HepG2 (cell line): ENCODE data around the gene STAP1.

ENCODE experiments used
- RNF2 ChIP-seq: fragments of 450-650 bp; conservative IDR thresholded peaks from 2 replicates; pipeline ENCODE4 v1.6.1; 2016; ENCODE audit warnings: low read depth
- SETDB1 ChIP-seq: sonication (generic); formaldehyde crosslinking; IDR thresholded peaks from 2 replicates; pipeline ENCODE4 v1.5.1; 2020; ENCODE audit warnings: missing genetic modification reagents, mild to moderate bottlenecking, borderline replicate concordance
- ZFP37 ChIP-seq: sonication (generic); formaldehyde crosslinking; IDR thresholded peaks from 2 replicates; pipeline ENCODE4 v1.4.0; 2020; ENCODE audit warnings: missing genetic modification reagents, borderline replicate concordance

- no peak for TF ChIP-seq SETDB1 (CRISPR knock-in tag)
- TF ChIP-seq RNF2, result no peak
- TF ChIP-seq ZFP37 (CRISPR knock-in tag), result no peak
Observed at GRCh38 chr4:67512501-67512900, 46.0 kb upstream of the STAP1 start.
